H9 (cell line): ENCODE results near the gene TMEM100. TPM values are rescaled to one million over a fixed set of nuclear protein-coding genes. Genes with fewer than 3 reads are reported as not detected.

Source experiments
- DNase-seq: peaks from one replicate; pipeline ENCODE4 v3.0.0-alpha.2; 2017
- H2AFZ ChIP-seq: one replicate; pipeline ENCODE4 v1.6.1; 2013; ENCODE audit warnings: mild to moderate bottlenecking, low read length, control low read depth, moderate library complexity
- H2AK5ac ChIP-seq: 2 replicates; pipeline ENCODE4 v1.6.1; 2013; ENCODE audit warnings: low read length, control low read depth, mixed read lengths; ENCODE audit not compliant: insufficient read length
- H2BK120ac ChIP-seq: one replicate; pipeline ENCODE4 v1.6.1; 2013; ENCODE audit warnings: low read depth, mild to moderate bottlenecking, low read length, control low read depth, inconsistent platforms; ENCODE audit not compliant: poor library complexity, severe bottlenecking
- H2BK12ac ChIP-seq: 2 replicates; pipeline ENCODE4 v1.6.1; 2013; ENCODE audit warnings: low read length, control low read depth, mixed read lengths, low read depth; ENCODE audit not compliant: insufficient read length
- H2BK15ac ChIP-seq: 2 replicates; pipeline ENCODE4 v1.6.1; 2013; ENCODE audit warnings: low read depth, low read length, control low read depth
- H2BK20ac ChIP-seq: one replicate; pipeline ENCODE4 v1.6.1; 2013; ENCODE audit warnings: low read depth, mild to moderate bottlenecking, low read length, control low read depth, inconsistent platforms; ENCODE audit not compliant: poor library complexity, severe bottlenecking
- H2BK5ac ChIP-seq: 2 replicates; pipeline ENCODE4 v1.6.1; 2013; ENCODE audit warnings: low read length, control low read depth, mixed read lengths; ENCODE audit not compliant: insufficient read length
- H3K14ac ChIP-seq: 2 replicates; pipeline ENCODE4 v1.6.1; 2013; ENCODE audit warnings: low read length, control low read depth; ENCODE audit not compliant: insufficient read depth
- H3K18ac ChIP-seq: 2 replicates; pipeline ENCODE4 v1.6.1; 2013; ENCODE audit warnings: low read depth, mild to moderate bottlenecking, mixed read lengths, low read length, control low read depth; ENCODE audit not compliant: insufficient read length
- H3K23ac ChIP-seq: 2 replicates; pipeline ENCODE4 v1.6.1; 2013; ENCODE audit warnings: low read length, control low read depth, mixed read lengths, low read depth; ENCODE audit not compliant: insufficient read length
- H3K23me2 ChIP-seq: 2 replicates; pipeline ENCODE4 v1.6.1; 2013; ENCODE audit warnings: low read depth, mild to moderate bottlenecking, mixed read lengths, low read length, control low read depth; ENCODE audit not compliant: insufficient read length, poor library complexity, severe bottlenecking
- H3K27ac ChIP-seq: 2 replicates; pipeline ENCODE4 v1.5.1; 2013; ENCODE audit warnings: low read length, control low read depth, mixed read lengths, low read depth; ENCODE audit not compliant: insufficient read length
- H3K27me3 ChIP-seq: 2 replicates; pipeline ENCODE4 v1.6.1; 2013; ENCODE audit warnings: low read length, control low read depth, inconsistent platforms; ENCODE audit not compliant: insufficient read depth
- H3K4ac ChIP-seq: 2 replicates; pipeline ENCODE4 v1.6.1; 2013; ENCODE audit warnings: low read depth, mild to moderate bottlenecking, control low read depth, inconsistent platforms, low read length, moderate library complexity
- H3K4me1 ChIP-seq: 2 replicates; pipeline ENCODE4 v1.6.1; 2013; ENCODE audit warnings: low read length, control low read depth, inconsistent platforms; ENCODE audit not compliant: insufficient read depth
- H3K4me2 ChIP-seq: 2 replicates; pipeline ENCODE4 v1.6.1; 2013; ENCODE audit warnings: low read length, control low read depth, mixed read lengths; ENCODE audit not compliant: insufficient read length, insufficient read depth
- H3K56ac ChIP-seq: 2 replicates; pipeline ENCODE4 v1.6.1; 2013; ENCODE audit warnings: low read depth, mild to moderate bottlenecking, mixed read lengths, low read length, control low read depth; ENCODE audit not compliant: insufficient read length
- H3K79me1 ChIP-seq: 2 replicates; pipeline ENCODE4 v1.6.1; 2013; ENCODE audit warnings: low read depth, mild to moderate bottlenecking, moderate library complexity, low read length, control low read depth, inconsistent platforms; ENCODE audit not compliant: insufficient read depth, poor library complexity, severe bottlenecking
- H3K79me2 ChIP-seq: 2 replicates; pipeline ENCODE4 v1.6.1; 2013; ENCODE audit warnings: low read length, control low read depth, inconsistent platforms; ENCODE audit not compliant: insufficient read depth
- H3K9ac ChIP-seq: 2 replicates; pipeline ENCODE4 v1.6.1; 2013; ENCODE audit warnings: low read length, control low read depth, mixed read lengths; ENCODE audit not compliant: insufficient read length; ENCODE audit errors: extremely low read depth
- H3K9me3 ChIP-seq: one replicate; pipeline ENCODE4 v1.6.1; 2013; ENCODE audit warnings: low read depth, low read length, inconsistent platforms; ENCODE audit not compliant: control insufficient read depth
- H3T11ph ChIP-seq: one replicate; pipeline ENCODE4 v1.6.1; 2013; ENCODE audit warnings: mild to moderate bottlenecking, low read length, control low read depth, inconsistent platforms
- H4K20me1 ChIP-seq: one replicate; pipeline ENCODE4 v1.6.1; 2013; ENCODE audit not compliant: control insufficient read depth, insufficient read length, insufficient read depth
- H4K5ac ChIP-seq: 2 replicates; pipeline ENCODE4 v1.6.1; 2013; ENCODE audit warnings: low read depth, mild to moderate bottlenecking, mixed read lengths, low read length, control low read depth; ENCODE audit not compliant: insufficient read length
- H4K8ac ChIP-seq: replicated peaks from 2 replicates; pipeline ENCODE4 v1.6.1; 2013; ENCODE audit warnings: low read length, control low read depth, mixed read lengths, low read depth; ENCODE audit not compliant: insufficient read length
- H4K91ac ChIP-seq: 2 replicates; pipeline ENCODE4 v1.6.1; 2013; ENCODE audit warnings: low read depth, mild to moderate bottlenecking, moderate library complexity, mixed read lengths, low read length, control low read depth; ENCODE audit not compliant: insufficient read length
- H3K27ac Mint-ChIP-seq, 3 experiments: 2 replicates in 2 of 3; 3 replicates in 1 of 3; pipeline ENCODE4 v1.8.0; 2020 to 2021; ENCODE audit warnings: mixed read lengths in 3 of 3, mild to moderate bottlenecking in 1 of 3, moderate library complexity in 1 of 3
- H3K27me3 Mint-ChIP-seq: 2 replicates; pipeline ENCODE4 v1.8.0; 2021; ENCODE audit warnings: low read depth, mild to moderate bottlenecking, moderate library complexity, mixed read lengths
- H3K36me3 Mint-ChIP-seq, 3 experiments: 2 replicates in 2 of 3; 3 replicates in 1 of 3; pipeline ENCODE4 v1.8.0; 2020 to 2021; ENCODE audit warnings: low read depth in 3 of 3, mixed read lengths in 3 of 3; ENCODE audit not compliant: insufficient read depth in 1 of 3
- H3K4me1 Mint-ChIP-seq, 2 experiments: 2 replicates each; pipeline ENCODE4 v1.8.0; 2020; ENCODE audit warnings: mixed read lengths in 2 of 2
- H3K4me3 Mint-ChIP-seq, 2 experiments: 2 replicates in 1 of 2; 3 replicates in 1 of 2; pipeline ENCODE4 v1.8.0; 2020 to 2021; ENCODE audit warnings: mild to moderate bottlenecking in 2 of 2, mixed read lengths in 2 of 2, moderate library complexity in 1 of 2
- H3K9me3 Mint-ChIP-seq, 2 experiments: 2 replicates in 1 of 2; 3 replicates in 1 of 2; pipeline ENCODE4 v1.8.0; 2020; ENCODE audit warnings: mild to moderate bottlenecking in 2 of 2, mixed read lengths in 2 of 2, moderate library complexity in 1 of 2
- WGBS: extraction: QIAGEN DNeasy Blood & Tissue Kit; methylation state at CpG from one replicate; pipeline ENCODE4 v1.1.7; 2013; ENCODE audit warnings: missing lambda C conversion rate, low lambda C conversion rate, mixed read lengths; ENCODE audit not compliant: insufficient read length; ENCODE audit errors: extremely low coverage; 5-methylcytosine and 5-hydroxymethylcytosine counted together
- total RNA-seq: library from RNA; stranded (reverse); gene quantifications from 2 replicates; pipeline ENCODE4 v1.2.1, GENCODE V29; 2021
- TF ChIP-seq, protein P1 (sequence below): fragments of 200-600 bp; sonication (generic); conservative IDR thresholded peaks from 3 replicates; pipeline ENCODE4 v1.8.0; 2021; ENCODE audit warnings: antibody characterized with exemption, mild to moderate bottlenecking

Gene TMEM100
- total RNA-seq, 1 experiment from 2014 or later, result 0.17 TPM

- H3K9ac ChIP-seq, result no peak overlapping the region
- no peaks in the 10 kb centered on the region; a peak in 1 of 7 replicates for H3K36me3 Mint-ChIP-seq
- peaks cover 6 to 9% of the 10 kb centered on the region in 2 experiments for H3K4me1 Mint-ChIP-seq
Measured at GRCh38 chr17:55756689-55757088, 34.0 kb upstream of the TMEM100 start.

More at GRCh38 chr17:55756689-55757088, 34.0 kb upstream of the TMEM100 start:
- Histone ChIP-seq H3K4ac (no peak overlapping the region), H3K18ac (no peak overlapping the region), H4K20me1 (no peaks in the 10 kb centered on the region), H3K14ac (no peak overlapping the region), H3T11ph (no peak overlapping the region), H3K27ac (no peak overlapping the region), H2BK120ac (no peak overlapping the region), H3K79me1 (no peaks in the 10 kb centered on the region), H4K91ac (no peak overlapping the region), H3K4me1 (no peaks in the 10 kb centered on the region), H3K79me2 (no peaks in the 10 kb centered on the region), H2AK5ac (no peak overlapping the region), H3K23me2 (peaks cover under 1% of the 10 kb centered on the region), H2BK5ac (no peak overlapping the region), H4K8ac (no peak overlapping the region), H3K4me2 (no peak overlapping the region), H3K9me3 (no peaks in the 10 kb centered on the region), H2BK15ac (no peak overlapping the region), H4K5ac (no peak overlapping the region), H3K56ac (no peak overlapping the region), H2AFZ (no peak overlapping the region), H3K23ac (no peak overlapping the region), H2BK12ac (no peak overlapping the region), H3K27me3 (no peaks in the 10 kb centered on the region), H2BK20ac (no peak overlapping the region)
- WGBS, result no CpG with 5 or more reads among the region's 2 CpGs
- no peak overlapping the region for H3K27ac Mint-ChIP-seq
- H3K27me3 Mint-ChIP-seq, result no peaks in the 10 kb centered on the region
- TF ChIP-seq, protein P1, sequence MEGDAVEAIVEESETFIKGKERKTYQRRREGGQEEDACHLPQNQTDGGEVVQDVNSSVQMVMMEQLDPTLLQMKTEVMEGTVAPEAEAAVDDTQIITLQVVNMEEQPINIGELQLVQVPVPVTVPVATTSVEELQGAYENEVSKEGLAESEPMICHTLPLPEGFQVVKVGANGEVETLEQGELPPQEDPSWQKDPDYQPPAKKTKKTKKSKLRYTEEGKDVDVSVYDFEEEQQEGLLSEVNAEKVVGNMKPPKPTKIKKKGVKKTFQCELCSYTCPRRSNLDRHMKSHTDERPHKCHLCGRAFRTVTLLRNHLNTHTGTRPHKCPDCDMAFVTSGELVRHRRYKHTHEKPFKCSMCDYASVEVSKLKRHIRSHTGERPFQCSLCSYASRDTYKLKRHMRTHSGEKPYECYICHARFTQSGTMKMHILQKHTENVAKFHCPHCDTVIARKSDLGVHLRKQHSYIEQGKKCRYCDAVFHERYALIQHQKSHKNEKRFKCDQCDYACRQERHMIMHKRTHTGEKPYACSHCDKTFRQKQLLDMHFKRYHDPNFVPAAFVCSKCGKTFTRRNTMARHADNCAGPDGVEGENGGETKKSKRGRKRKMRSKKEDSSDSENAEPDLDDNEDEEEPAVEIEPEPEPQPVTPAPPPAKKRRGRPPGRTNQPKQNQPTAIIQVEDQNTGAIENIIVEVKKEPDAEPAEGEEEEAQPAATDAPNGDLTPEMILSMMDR, result no peak
- no peak for DNase-seq
- no peaks in the 10 kb centered on the region for H3K9me3 Mint-ChIP-seq
- H3K4me3 Mint-ChIP-seq, result no peak overlapping the region
